Stomach smooth muscle (tissue), 2 donors: ENCODE results near the gene HPN.

ENCODE experiments used
- H3K27ac ChIP-seq: one replicate; pipeline ENCODE4 v1.7.0; 2013; ENCODE audit warnings: mild to moderate bottlenecking, low read length, inconsistent platforms
- H3K27me3 ChIP-seq, 2 donors: one replicate each; pipeline ENCODE4 v1.7.0; 2013; ENCODE audit warnings: low read length in 2 of 2; ENCODE audit not compliant: insufficient read depth in 2 of 2, control insufficient read depth in 1 of 2
- H3K36me3 ChIP-seq, 2 donors: one replicate each; pipeline ENCODE4 v1.7.0; 2013; ENCODE audit warnings: low read length in 2 of 2; ENCODE audit not compliant: control insufficient read depth in 2 of 2, insufficient read depth in 2 of 2
- H3K4me1 ChIP-seq: one replicate; pipeline ENCODE4 v1.7.0; 2013; ENCODE audit warnings: low read length; ENCODE audit not compliant: control insufficient read depth, insufficient read depth
- H3K4me3 ChIP-seq, 2 donors: one replicate each; pipeline ENCODE4 v1.7.0; 2013; ENCODE audit warnings: low read length in 2 of 2
- H3K9ac ChIP-seq, 2 donors: one replicate each; pipeline ENCODE4 v1.7.0; 2013; ENCODE audit warnings: low read length in 2 of 2, mild to moderate bottlenecking in 1 of 2
- H3K9me3 ChIP-seq, 2 donors: one replicate each; pipeline ENCODE4 v1.7.0; 2013; ENCODE audit warnings: low read length in 2 of 2; ENCODE audit not compliant: control insufficient read depth in 2 of 2
- donor health status: healthy.
- donor health status: Pancreatic carcinoma.

Gene HPN

DNA sequence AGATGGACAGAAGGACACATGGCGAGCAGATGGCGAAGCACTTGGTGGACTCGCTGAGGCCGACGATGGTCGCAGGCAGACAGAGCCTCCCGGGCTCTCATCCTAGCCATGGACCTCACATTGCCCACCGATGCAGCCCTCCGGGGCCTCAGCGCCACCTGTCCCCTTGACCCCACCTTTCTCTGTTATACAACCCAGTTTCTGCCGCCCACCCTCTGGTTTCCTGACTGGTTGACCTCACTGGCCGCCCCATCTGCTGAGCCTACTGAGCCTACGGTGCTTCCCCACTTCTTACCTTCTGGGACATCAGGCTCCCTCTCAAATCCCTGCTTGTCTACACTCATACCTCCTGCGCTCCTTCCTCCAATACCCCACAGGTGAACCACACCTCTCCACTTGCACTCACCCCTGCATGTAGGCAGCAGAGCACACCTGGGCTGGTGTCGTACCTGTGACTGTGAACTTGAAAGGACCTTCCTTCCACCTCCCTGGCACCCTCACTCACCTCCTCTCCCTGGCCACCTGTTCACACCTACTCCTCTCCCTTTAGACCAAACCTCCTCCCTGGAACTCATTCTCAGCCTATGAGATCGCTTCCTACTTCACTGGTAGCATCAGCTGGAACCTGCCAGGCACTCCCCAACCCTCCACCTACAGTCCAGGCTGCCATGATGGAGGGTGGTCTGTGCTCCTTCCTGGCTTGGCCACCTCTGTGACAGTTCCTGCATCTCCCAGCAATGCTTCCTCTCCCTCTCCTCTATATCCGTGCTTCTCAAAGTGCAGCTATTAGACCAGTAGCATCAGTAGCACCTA is 36.1 kb downstream of the HPN start:
- Histone ChIP-seq H3K27ac (no peak overlapping the region), H3K36me3 (no peaks in the 10 kb centered on the region), H3K9me3 (peaks cover 0 to under 1% of the 10 kb centered on the region in 2 donors), H3K9ac (no peak overlapping the region), H3K27me3 (peaks cover 0 to 3% of the 10 kb centered on the region in 2 donors), H3K4me1 (no peaks in the 10 kb centered on the region), H3K4me3 (no peak overlapping the region)

DNA sequence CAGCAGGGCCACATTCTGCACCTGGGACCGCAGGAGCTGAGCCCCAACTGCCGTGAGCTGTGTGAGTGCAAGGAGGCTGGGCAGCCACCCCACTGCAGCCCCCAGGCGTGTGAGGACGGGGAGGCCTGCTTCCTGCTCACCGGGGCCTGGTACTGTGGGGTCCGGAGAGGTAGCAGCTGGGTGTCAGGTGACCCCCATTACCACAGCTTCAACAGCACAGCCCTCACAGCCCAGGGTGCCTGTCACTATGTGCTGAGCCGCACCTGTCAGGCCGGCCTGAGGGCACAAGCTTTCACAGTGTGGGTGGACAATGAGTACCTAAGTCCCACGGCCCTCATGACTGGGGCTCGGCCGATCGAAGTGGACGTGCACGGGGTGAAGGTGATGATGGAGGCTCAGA is 38.3 kb downstream of the HPN start:
- Histone ChIP-seq H3K4me3 (no peak overlapping the region), H3K4me1 (no peaks in the 10 kb centered on the region), H3K27ac (no peak overlapping the region), H3K36me3 (no peaks in the 10 kb centered on the region), H3K9ac (no peak overlapping the region), H3K9me3 (peaks cover 0 to 2% of the 10 kb centered on the region in 2 donors), H3K27me3 (peaks cover 2 to 3% of the 10 kb centered on the region in 2 donors)

DNA sequence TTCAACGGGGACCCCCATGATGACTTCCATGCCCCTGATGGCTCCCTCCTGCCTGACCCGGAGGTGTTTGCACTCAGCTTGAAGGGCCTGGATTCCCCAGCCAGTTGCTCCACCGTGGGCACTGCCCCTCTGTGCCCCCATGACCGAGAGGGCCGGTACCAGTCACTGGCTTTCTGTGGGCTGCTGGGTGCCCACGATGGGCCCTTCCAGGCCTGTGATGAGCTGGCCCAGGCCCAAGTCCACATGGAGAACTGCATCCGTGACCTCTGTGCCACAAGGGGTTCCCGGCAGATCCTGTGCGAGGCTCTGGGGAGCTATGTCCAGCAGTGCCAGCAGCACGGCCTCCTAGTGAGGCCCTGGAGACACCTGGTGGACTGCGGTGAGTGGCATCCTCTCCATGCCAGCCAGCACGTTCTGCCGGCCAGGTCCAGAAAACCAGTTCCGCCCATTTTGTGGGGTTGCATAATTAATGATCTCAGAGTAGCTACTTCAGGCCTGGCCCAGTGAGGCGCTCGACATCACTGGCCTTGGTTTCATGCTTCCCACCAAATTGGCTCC is 39.2 kb downstream of the HPN start:
- Histone ChIP-seq H3K4me1 (no peaks in the 10 kb centered on the region), H3K9ac (no peak overlapping the region), H3K27ac (no peak overlapping the region), H3K27me3 (peaks cover 2 to 3% of the 10 kb centered on the region in 2 donors), H3K4me3 (no peak overlapping the region), H3K9me3 (peaks cover 0 to 2% of the 10 kb centered on the region in 2 donors), H3K36me3 (no peaks in the 10 kb centered on the region)

- peaks cover 2 to 3% of the 10 kb centered on the region in 2 donors for H3K27me3 ChIP-seq
- no peaks in the 10 kb centered on the region for H3K36me3 ChIP-seq
- no peak overlapping the region for H3K4me3 ChIP-seq
- H3K9ac ChIP-seq: no peak overlapping the region
- no peak overlapping the region for H3K27ac ChIP-seq
- peaks cover 0 to 2% of the 10 kb centered on the region in 2 donors for H3K9me3 ChIP-seq
- H3K4me1 ChIP-seq: no peaks in the 10 kb centered on the region
Observed at GRCh38 chr19:35081201-35081600, 39.7 kb downstream of the HPN start.

DNA sequence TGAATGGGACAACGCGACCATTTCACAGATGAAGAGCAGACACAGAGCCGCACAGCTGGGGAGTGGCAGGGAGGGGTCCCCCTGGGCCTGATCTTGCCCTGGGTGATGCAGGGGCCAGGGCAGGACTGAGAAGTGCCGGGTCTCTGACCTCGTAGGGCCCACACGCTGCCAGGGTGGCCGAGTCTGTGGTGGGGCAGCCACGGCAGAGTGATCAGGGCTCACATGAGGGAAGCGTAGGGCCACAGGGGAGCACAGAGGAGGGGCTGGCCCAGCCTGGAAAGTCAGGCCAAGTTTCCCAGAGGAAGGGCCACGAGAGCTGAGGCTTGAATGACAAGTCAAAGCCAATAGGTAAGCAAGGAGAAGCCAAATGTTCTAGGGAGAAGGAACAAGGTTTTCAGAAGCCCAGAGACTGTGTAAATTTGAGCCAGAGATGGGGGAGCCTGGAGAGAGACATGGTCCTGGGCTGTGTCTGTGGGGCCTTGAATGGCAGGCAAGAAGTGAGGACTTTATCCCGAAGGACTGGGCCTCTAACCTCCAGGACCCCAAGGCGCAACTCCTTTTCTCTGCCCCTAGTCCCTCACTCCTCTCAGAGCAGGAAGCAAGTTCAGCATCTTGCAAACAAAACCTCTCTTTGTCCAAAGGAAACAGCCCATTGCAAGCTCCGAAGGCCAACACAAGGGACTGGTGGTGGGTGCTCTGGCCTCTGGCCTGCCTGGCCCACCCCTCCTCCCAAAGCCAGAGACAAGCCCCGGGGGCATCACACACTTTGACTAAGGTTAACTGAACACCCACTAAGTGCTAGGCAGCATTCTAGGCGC is 42.4 kb downstream of the HPN start:
- H3K4me1 ChIP-seq: no peaks in the 10 kb centered on the region
- no peak overlapping the region for H3K4me3 ChIP-seq
- peaks cover 2 to 6% of the 10 kb centered on the region in 2 donors for H3K27me3 ChIP-seq
- no peaks in the 10 kb centered on the region for H3K36me3 ChIP-seq
- H3K9ac ChIP-seq: no peak overlapping the region
- peaks cover 0 to 2% of the 10 kb centered on the region in 2 donors for H3K9me3 ChIP-seq
- H3K27ac ChIP-seq: no peak overlapping the region

DNA sequence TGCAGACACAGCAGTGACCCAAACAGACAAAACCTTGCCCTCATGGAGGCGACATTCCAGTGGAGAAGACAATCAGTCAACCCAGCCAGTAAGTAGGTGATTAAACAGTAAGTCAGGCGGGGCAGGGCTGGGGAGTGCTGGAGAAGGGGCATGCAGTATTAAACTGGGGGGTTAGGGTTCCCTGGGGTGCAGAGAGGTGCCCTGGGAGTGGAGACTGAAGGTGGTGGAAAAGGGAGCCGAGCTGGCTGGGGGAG is 42.9 kb downstream of the HPN start:
- Histone ChIP-seq H3K27ac (no peak overlapping the region), H3K9me3 (peaks cover 0 to 2% of the 10 kb centered on the region in 2 donors), H3K36me3 (no peaks in the 10 kb centered on the region), H3K4me1 (no peaks in the 10 kb centered on the region), H3K9ac (no peak overlapping the region), H3K27me3 (peaks cover 5 to 6% of the 10 kb centered on the region in 2 donors), H3K4me3 (no peak overlapping the region)

DNA sequence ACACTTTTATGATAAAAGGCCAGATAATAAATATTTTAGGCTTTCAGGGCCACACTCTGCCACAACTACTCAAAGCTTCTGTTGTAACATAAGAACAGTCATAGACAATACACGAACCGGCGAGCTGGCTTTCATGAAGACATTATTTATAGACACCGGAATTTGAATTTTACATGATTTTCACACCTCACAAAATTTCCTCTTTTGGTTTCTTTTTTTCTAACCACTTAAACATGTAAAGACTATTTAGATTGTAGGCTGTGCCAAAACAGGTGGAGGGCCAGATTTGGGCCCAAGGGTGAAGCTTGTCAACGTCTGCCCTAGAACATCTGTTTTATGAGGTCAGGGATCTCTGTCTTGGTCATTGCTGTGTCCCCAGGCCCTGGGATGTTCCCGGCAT is 44.4 kb downstream of the HPN start:
- Histone ChIP-seq H3K9ac (no peak overlapping the region), H3K27me3 (peaks cover 7 to 9% of the 10 kb centered on the region in 2 donors), H3K9me3 (peaks cover 0 to 2% of the 10 kb centered on the region in 2 donors), H3K27ac (no peak overlapping the region), H3K36me3 (no peaks in the 10 kb centered on the region), H3K4me3 (no peak overlapping the region), H3K4me1 (peaks cover 4% of the 10 kb centered on the region)

DNA sequence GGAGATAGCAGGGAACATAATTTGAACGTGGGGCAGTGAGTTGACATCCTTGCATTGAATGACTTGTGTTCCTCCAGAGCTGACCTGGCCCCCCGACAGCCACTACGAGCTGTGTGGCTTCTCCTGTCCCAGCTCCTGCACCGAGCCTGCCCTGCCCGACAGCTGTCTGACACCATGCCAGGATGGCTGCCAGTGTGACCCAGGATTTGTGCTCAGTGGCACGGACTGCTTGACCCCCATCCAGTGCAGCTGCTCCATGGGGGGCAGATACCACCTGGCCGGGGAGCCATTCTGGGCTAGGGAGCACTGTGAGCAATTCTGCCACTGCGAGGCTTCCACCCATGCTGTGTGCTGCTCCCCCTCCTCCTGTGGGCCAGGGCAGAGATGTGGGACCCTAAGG is 44.9 kb downstream of the HPN start:
- H3K4me3 ChIP-seq: no peak overlapping the region
- H3K27ac ChIP-seq: no peak overlapping the region
- no peak overlapping the region for H3K9ac ChIP-seq
- peaks cover 0 to 2% of the 10 kb centered on the region in 2 donors for H3K9me3 ChIP-seq
- no peaks in the 10 kb centered on the region for H3K36me3 ChIP-seq
- peaks cover 12% of the 10 kb centered on the region in 2 donors for H3K27me3 ChIP-seq
- H3K4me1 ChIP-seq: peaks cover 4% of the 10 kb centered on the region

- H3K9ac ChIP-seq: no peak overlapping the region
- peaks cover 12% of the 10 kb centered on the region in 2 donors for H3K27me3 ChIP-seq
- no peak overlapping the region for H3K27ac ChIP-seq
- no peaks in the 10 kb centered on the region for H3K36me3 ChIP-seq
- H3K4me3 ChIP-seq: no peak overlapping the region
- peaks cover 4% of the 10 kb centered on the region for H3K4me1 ChIP-seq
- H3K9me3 ChIP-seq: peaks cover 0 to 2% of the 10 kb centered on the region in 2 donors
Observed at GRCh38 chr19:35087393-35087792, 45.9 kb downstream of the HPN start.

DNA sequence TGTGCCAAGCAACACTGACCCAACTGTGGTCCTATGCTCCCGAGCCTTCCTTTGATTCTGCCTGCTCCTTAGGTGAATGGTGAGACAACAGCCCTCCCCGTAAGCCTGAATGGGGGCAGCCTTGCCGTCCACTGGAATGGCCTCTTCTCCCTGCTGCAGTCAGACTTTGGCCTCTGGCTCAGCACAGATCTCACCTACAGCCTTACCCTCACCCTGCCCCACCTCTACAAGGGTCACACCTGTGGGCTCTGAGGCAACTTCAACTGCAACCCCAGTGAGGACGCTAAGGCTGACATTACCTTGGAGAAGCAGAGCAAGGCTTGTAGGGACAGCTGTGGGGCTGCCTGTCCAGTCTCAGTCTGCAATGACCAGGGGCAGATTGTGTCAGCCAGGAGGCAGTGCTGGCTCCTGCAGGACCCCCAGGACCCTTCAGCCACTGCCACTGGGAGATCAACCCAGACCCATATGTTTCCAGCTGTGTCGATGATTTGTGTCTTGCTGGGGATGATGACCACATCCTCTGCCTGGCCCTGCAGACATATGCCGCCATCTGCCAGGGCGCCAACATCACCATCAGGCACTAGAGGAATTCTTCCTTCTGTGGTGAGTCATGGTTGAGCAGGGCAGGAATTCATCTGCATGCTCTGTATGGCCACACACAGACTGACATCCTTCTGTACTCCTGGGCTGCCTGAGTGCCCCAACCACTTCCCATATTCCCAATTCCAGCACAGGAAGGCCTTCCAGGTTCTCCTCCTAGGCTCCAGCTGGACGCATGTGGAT is 46.8 kb downstream of the HPN start:
- H3K27me3 ChIP-seq: peaks cover 12% of the 10 kb centered on the region in 2 donors
- no peaks in the 10 kb centered on the region for H3K9me3 ChIP-seq
- H3K4me1 ChIP-seq: peaks cover 4% of the 10 kb centered on the region
- H3K9ac ChIP-seq: no peak overlapping the region
- H3K27ac ChIP-seq: no peak overlapping the region
- no peaks in the 10 kb centered on the region for H3K36me3 ChIP-seq
- no peak overlapping the region for H3K4me3 ChIP-seq
